ENCODE data around the gene CHST13.
"Not testable (repeated sequence)": the region's sequence is repeated elsewhere in the genome, so short reads cannot be mapped to it uniquely, and the experiment has no call there.

CHST13 gene

GRCh38 chr3:126525091-126525852 lies 1.3 kb downstream of the CHST13 start:
- no peak for DNase-seq (ENCODE audit: low read depth in 2 of 2)

- no peak for DNase-seq (ENCODE audit: low read depth in 2 of 2)
These were observed 2.1 kb downstream of the CHST13 start for GRCh38 chr3:126525853-126526667.

DNA sequence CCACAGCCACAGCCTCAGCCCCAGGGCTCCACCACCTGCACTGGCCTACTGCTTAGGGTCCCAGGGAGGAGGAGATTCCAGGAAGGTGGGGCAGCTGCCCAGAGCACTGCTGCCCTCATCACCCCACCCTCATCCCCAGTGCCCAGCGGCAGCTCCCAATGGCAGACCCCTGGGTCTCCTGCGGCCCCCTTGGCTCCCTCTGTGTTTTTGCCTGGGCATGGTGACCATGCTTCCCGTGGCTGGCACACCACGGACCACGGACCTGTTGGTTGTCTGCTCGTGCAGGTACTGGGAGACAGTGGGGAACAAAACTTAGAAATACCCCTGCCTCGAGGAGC lies 2.7 kb downstream of the CHST13 start:
- DNase-seq (ENCODE audit: low read depth in 2 of 2) = no peak

DNA sequence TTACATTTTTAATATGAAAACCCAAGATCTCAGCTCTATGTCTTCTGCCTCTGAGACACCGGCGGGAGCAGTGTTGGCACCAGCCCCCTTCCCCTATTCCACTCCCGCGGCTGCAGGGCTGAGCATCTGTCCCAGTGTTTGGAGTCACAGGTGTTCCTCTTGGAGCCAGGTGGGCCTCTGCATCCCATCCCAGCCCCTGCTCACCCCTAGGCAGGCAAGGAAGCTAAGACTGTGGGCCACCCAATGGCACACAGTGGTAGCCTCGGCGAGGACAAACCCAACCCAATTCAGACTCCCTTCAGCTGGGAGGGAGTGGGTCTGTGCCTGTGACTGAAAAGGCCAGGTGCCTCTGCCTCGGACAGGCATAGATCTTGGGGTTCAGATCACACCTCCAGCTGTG lies 3.1 kb downstream of the CHST13 start:
- no peak for DNase-seq (ENCODE audit: low read depth in 2 of 2)

- no peak for DNase-seq (ENCODE audit: low read depth in 2 of 2)
These were observed 3.7 kb downstream of the CHST13 start for GRCh38 chr3:126527455-126528211.

- no peak for DNase-seq (ENCODE audit: low read depth in 2 of 2)
These were observed 4.5 kb downstream of the CHST13 start for GRCh38 chr3:126528419-126528799.

DNA sequence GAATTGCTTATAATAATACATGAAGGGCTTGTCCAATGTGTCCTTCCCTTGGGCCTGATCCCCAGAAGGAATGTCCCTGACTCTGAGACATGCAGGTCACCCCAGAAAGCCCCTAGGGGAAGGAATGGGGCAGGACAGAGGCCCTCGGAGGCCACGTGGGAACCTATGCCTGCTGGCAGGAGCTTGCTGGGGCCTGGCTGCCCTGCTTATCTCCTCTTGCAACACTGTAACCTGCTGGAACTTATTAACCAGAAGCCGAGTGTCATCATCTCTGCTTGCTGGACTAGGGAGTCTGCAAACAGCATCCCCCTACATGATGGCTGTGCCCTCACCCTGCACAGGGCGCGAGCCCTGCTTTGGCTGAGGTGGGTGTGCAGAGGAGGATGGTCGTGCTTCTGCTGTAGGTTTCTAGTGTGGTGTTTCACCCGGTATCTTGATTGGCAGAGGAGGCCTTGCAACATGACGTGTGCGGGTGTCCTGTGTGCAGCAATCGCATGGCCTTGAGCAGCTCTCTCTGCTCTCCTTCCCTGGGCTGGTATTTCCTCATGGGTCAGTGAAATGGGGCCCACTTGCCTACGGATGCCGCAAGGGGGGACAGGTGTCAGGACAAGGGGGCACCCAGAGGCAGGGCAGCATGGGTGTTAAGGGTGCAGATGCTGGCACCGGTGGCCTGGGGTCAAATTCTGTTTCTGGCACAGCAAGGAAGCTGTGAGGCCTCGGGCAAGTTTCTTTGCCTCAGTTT lies 5.0 kb downstream of the CHST13 start:
- DNase-seq (ENCODE audit: low read depth in 2 of 2) = no peak

- no peak for DNase-seq (ENCODE audit: low read depth in 2 of 2)
These were observed 5.7 kb downstream of the CHST13 start for GRCh38 chr3:126529585-126530170.

GRCh38 chr3:126530171-126531050 lies 6.5 kb downstream of the CHST13 start:
- DNase-seq (ENCODE audit: low read depth in 2 of 2) = no peak

- no peak for DNase-seq (ENCODE audit: low read depth in 2 of 2)
These were observed 7.0 kb downstream of the CHST13 start for GRCh38 chr3:126531051-126531330.

GRCh38 chr3:126533506-126533905 lies 9.6 kb downstream of the CHST13 start:
- no peak for DNase-seq (ENCODE audit: low read depth in 2 of 2)

- not testable (repeated sequence) for DNase-seq (ENCODE audit: low read depth in 2 of 2)
These were observed 10.8 kb downstream of the CHST13 start for GRCh38 chr3:126534716-126535115.

DNA sequence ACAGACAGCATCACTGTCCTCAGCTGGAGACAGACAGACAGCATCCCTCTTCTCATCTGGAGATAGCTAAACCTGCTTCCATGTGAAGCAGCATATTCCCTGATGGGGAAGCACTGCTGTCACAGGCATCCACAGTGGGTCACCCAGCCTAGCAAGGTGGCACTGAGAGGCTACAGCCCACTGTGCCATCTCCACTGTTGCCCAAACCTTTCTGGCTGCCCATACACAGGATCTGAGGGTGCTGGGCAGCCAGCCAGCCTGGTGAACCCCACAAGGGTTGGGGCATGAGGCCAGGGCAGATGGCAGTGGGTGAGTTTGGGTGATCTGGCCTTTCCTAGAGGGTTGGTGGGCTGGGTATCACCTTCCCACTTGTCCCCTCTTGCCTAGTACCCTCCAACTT lies 11.7 kb downstream of the CHST13 start:
- DNase-seq (ENCODE audit: low read depth in 2 of 2) = no peak

DNA sequence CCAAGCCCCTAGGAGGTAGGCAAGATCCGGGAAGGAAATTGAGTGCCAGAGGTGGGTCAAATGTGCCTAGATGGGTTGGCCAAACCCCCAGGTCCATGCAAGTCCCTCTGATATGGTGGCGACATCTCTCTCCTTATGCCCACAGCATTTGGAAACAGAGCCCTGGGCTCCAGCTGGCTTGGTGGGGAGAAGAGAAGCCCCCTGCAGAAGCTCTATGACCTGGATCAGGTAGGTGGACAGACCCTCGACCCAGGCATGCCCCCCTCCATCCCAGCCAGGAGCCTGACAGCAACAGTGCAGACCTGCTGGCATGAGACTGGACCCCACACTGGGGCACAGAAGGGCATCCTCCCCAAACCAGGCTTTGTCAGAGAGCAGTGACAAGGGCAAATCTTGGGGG lies 12.2 kb downstream of the CHST13 start:
- no peak for DNase-seq (ENCODE audit: low read depth in 2 of 2)

GRCh38 chr3:126537116-126537729 lies 13.3 kb downstream of the CHST13 start:
- DNase-seq (ENCODE audit: low read depth in 2 of 2) = no peak

DNA sequence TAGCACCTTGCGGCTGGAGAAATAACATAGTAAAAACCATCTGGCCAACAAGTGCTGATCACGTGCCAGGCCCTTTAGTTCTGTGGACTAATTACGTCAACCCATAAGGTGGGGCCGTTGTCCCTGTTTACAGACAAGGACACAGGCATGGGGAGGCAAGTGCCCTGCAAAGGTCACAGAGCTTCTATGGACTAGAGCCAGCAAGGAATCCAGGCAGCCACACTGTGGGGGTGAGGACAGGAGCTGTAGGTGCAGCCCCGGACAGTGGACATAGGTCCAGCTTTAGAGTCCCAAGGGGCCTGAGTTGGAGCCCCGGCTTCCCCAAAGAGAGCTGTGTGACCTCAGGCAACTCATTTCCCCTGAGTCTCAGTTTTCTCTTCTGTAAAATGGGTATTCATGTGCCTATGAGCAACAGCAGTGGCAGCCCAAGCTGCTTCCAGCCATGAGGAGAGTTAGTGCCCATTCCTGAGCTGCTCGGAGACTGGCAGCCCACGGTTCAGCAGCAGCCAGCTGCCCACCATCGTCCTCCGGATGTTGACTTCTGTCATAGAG lies 13.9 kb downstream of the CHST13 start:
- DNase-seq (ENCODE audit: low read depth in 2 of 2) = no peak

- DNase-seq (ENCODE audit: low read depth in 2 of 2) = no peak
These were observed 14.4 kb downstream of the CHST13 start for GRCh38 chr3:126538316-126538715.

DNA sequence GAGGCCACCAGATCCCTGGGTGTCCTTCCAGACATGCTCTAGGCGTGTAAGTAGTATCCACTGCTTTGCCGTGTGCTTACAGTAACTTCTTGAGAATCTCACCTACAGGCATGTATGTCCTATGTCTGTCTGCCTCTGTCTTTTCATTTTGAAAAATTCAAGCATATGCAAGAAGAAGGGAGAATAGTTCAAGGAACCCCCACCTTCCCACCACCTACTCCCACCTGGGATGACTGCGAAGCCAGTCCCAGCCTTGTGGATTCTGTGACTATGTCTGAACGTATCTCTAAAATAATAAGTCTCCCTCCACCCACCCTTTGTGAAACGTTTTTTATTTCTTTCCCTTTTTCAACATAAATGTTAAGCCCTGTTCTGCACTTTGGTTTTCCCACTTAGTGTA lies 15.0 kb downstream of the CHST13 start:
- DNase-seq (ENCODE audit: low read depth in 2 of 2) = no peak

- no peak for DNase-seq (ENCODE audit: low read depth in 2 of 2)
These were observed 15.7 kb downstream of the CHST13 start for GRCh38 chr3:126539558-126540250.

Measured in stimulated activated CD4-positive, alpha-beta T cell treated with anti-CD3 and anti-CD28 coated beads, Interleukin-12 subunit alpha, Interleukin-12 subunit beta, amount 100 ng/mL, for 24 hours (primary cell).